Gastroesophageal sphincter (tissue), 4 donors: Measurements from ENCODE around the gene MAT1A. TPM values are rescaled to one million over a fixed set of nuclear protein-coding genes. Genes with fewer than 3 reads are reported as not detected.

ENCODE experiments used
- ATAC-seq: fragments of 150-250 bp; one replicate; pipeline ENCODE4 v1.9.1; 2016; ENCODE audit warnings: mild to moderate bottlenecking, moderate library complexity
- H3K27ac ChIP-seq, 4 donors: fragments of 200-600 bp; sonication (generic) in 3 of 4; 1 replicate in 3 of 4; 2 replicates in 1 of 4; pipeline ENCODE4 v1.5.1; 2016 to 2019
- H3K27me3 ChIP-seq: fragments of 200-600 bp; sonication (generic); one replicate; pipeline ENCODE4 v1.5.1; 2019
- H3K36me3 ChIP-seq, 2 donors: fragments of 200-600 bp; sonication (generic); one replicate each; pipeline ENCODE4 v1.5.1; 2019; ENCODE audit warnings: control low read depth in 1 of 2
- H3K4me1 ChIP-seq, 3 donors: fragments of 200-600 bp; sonication (generic); 1 replicate in 2 of 3; 2 replicates in 1 of 3; pipeline ENCODE4 v1.5.1; 2016 to 2019; ENCODE audit warnings: control low read depth in 2 of 3
- H3K4me3 ChIP-seq, 2 donors: fragments of 200-600 bp; sonication (generic); one replicate each; pipeline ENCODE4 v1.5.1; 2019; ENCODE audit warnings: mild to moderate bottlenecking in 1 of 2, moderate library complexity in 1 of 2
- H3K9me3 ChIP-seq, 3 donors: fragments of 200-600 bp; sonication (generic); one replicate each; pipeline ENCODE4 v1.5.1; 2017 to 2019; ENCODE audit warnings: control low read depth in 2 of 3
- CTCF ChIP-seq, 4 experiments: fragments of 200-600 bp in 2 of 4; fragments of 450-650 bp in 2 of 4; sonication (generic) in 1 of 4; IDR thresholded peaks; one replicate each; pipeline ENCODE4 v1.5.1; 2017 to 2019; ENCODE audit warnings: antibody characterized with exemption in 4 of 4, mild to moderate bottlenecking in 2 of 4, moderate library complexity in 2 of 4
- EP300 ChIP-seq: sonication (generic); formaldehyde crosslinking; IDR thresholded peaks from one replicate; pipeline ENCODE4 v1.6.1; 2017; ENCODE audit warnings: antibody characterized with exemption, mild to moderate bottlenecking
- POLR2A ChIP-seq, 2 donors: fragments of 450-650 bp; IDR thresholded peaks; one replicate each; pipeline ENCODE4 v1.6.1; 2017; ENCODE audit warnings: antibody characterized with exemption in 2 of 2, mild to moderate bottlenecking in 2 of 2, moderate library complexity in 1 of 2
- POLR2AphosphoS5 ChIP-seq: sonication (generic); formaldehyde crosslinking; IDR thresholded peaks from one replicate; pipeline ENCODE4 v1.6.1; 2017; ENCODE audit warnings: antibody characterized with exemption
- WGBS, 2 donors: methylation state at CpG; one replicate each; pipeline ENCODE4 v1.1.5; 2018; ENCODE audit warnings: low coverage in 1 of 2; 5-methylcytosine and 5-hydroxymethylcytosine counted together
- total RNA-seq, 4 donors: library from RNA; depleted of rRNA; stranded (reverse); fragments of >200 nt; gene quantifications; one replicate each; pipeline ENCODE4 v1.1.0, GENCODE V29; 2016

MAT1A gene
- total RNA-seq = not detected

- Histone ChIP-seq H3K27ac (no peak within 1 kb of the TSS), H3K4me1 (no peaks in the 10 kb centered on the region), H3K36me3 (no peaks in the 10 kb centered on the region), H3K27me3 (no peaks in the 10 kb centered on the region), H3K4me3 (no peak within 1 kb of the TSS), H3K9me3 (no peaks in the 10 kb centered on the region)
- no peak for ATAC-seq
- WGBS, 2 donors = 13 to 50% methylated on average over 1 to 9 of the region's 9 CpGs
- TF ChIP-seq POLR2AphosphoS5 (no peak), CTCF (IDR thresholded peaks at IDR 0.05) (no peak), EP300 (no peak), POLR2A (IDR thresholded peaks at IDR 0.05) (no peak)
Observed at GRCh38 chr10:80289451-80290287, at the start of gene MAT1A. MAT1A (minus strand) TSS chr10:80289658; CDS start chr10:80289423, 235 bp downstream.

GRCh38 chr10:80333983-80334382 is 44.5 kb upstream of the MAT1A start:
- no peaks in the 10 kb centered on the region for H3K36me3 ChIP-seq
- H3K4me1 ChIP-seq = no peaks in the 10 kb centered on the region
- no peak overlapping the region for H3K27ac ChIP-seq
- H3K4me3 ChIP-seq = no peak overlapping the region
- H3K27me3 ChIP-seq = peaks cover 2% of the 10 kb centered on the region
- TF ChIP-seq POLR2A (IDR thresholded peaks at IDR 0.05) = no peak
- TF ChIP-seq POLR2AphosphoS5 = no peak
- no peak for TF ChIP-seq CTCF (IDR thresholded peaks at IDR 0.05)
- TF ChIP-seq EP300 = no peak
- H3K9me3 ChIP-seq = no peaks in the 10 kb centered on the region
- 87 to 100% methylated on average over 1 of the region's 1 CpG for WGBS, 2 donors
- no peak for ATAC-seq

- Histone ChIP-seq H3K27me3 (peaks cover 12% of the 10 kb centered on the region), H3K27ac (no peak overlapping the region), H3K36me3 (no peaks in the 10 kb centered on the region), H3K4me1 (no peaks in the 10 kb centered on the region), H3K9me3 (no peaks in the 10 kb centered on the region), H3K4me3 (no peak overlapping the region)
- 63 to 80% methylated on average over 5 to 6 of the region's 6 CpGs for WGBS, 2 donors
- TF ChIP-seq CTCF (IDR thresholded peaks at IDR 0.05) (no peak), POLR2AphosphoS5 (no peak), EP300 (no peak), POLR2A (IDR thresholded peaks at IDR 0.05) (no peak)
- no peak for ATAC-seq
Observed at GRCh38 chr10:80324891-80325364, 35.5 kb upstream of the MAT1A start.

GRCh38 chr10:80324086-80324485 is 34.6 kb upstream of the MAT1A start:
- TF ChIP-seq EP300 = no peak
- TF ChIP-seq POLR2AphosphoS5 = no peak
- TF ChIP-seq CTCF (IDR thresholded peaks at IDR 0.05) = no peak
- no peak for TF ChIP-seq POLR2A (IDR thresholded peaks at IDR 0.05)
- Histone ChIP-seq H3K27me3 (peaks cover 11% of the 10 kb centered on the region), H3K4me1 (no peaks in the 10 kb centered on the region), H3K9me3 (no peaks in the 10 kb centered on the region), H3K27ac (no peak overlapping the region), H3K36me3 (no peaks in the 10 kb centered on the region), H3K4me3 (no peak overlapping the region)
- no peak for ATAC-seq
- WGBS, 2 donors = 46 to 78% methylated on average over 1 of the region's 1 CpG

GRCh38 chr10:80323311-80323710 is 33.9 kb upstream of the MAT1A start:
- TF ChIP-seq POLR2A (IDR thresholded peaks at IDR 0.05) (no peak), EP300 (no peak), POLR2AphosphoS5 (no peak), CTCF (IDR thresholded peaks at IDR 0.05) (no peak)
- WGBS, 2 donors = 50 to 60% methylated on average over 1 to 3 of the region's 3 CpGs

More at GRCh38 chr10:80323311-80323710, 33.9 kb upstream of the MAT1A start:
- no peaks in the 10 kb centered on the region for H3K9me3 ChIP-seq
- no peak for ATAC-seq
- no peaks in the 10 kb centered on the region for H3K36me3 ChIP-seq
- H3K27ac ChIP-seq = no peak overlapping the region
- H3K27me3 ChIP-seq = peaks cover 5% of the 10 kb centered on the region
- no peak overlapping the region for H3K4me3 ChIP-seq
- no peaks in the 10 kb centered on the region for H3K4me1 ChIP-seq
